Activated CD8-positive, alpha-beta T cell treated with anti-CD3 and anti-CD28 coated beads, Interleukin-2, amount 10 ng/mL, durations not matched to agents 7 days and 5 days (primary cell): Measurements from ENCODE around the gene RBM28. TPM values are rescaled to one million over a fixed set of nuclear protein-coding genes. Genes with fewer than 3 reads are reported as not detected.

ENCODE experiments used
- ATAC-seq: fragments of 150-1000 bp; cut with Tn5 transposase; one replicate; pipeline ENCODE4 v1.10.0; 2021; ENCODE audit warnings: moderate library complexity
- CTCF ChIA-PET: fragments of 350-600 bp; sonication (Branson Sonifier 250); formaldehyde crosslinking; loops from one replicate; lab custom pipeline; 2021; ENCODE audit warnings: antibody characterized with exemption; lab: Charles Lee
- POLR2A ChIA-PET: fragments of 350-600 bp; sonication (Branson Sonifier 250); formaldehyde crosslinking; loops from one replicate; lab custom pipeline; 2021; ENCODE audit warnings: antibody characterized with exemption; lab: Charles Lee
- DNase-seq: peaks from one replicate; pipeline ENCODE4 v3.0.0-alpha.2; 2020
- H3K27ac Mint-ChIP-seq: one replicate; pipeline ENCODE4 v1.8.0; 2021; ENCODE audit warnings: mild to moderate bottlenecking, mixed read lengths
- H3K27me3 Mint-ChIP-seq: one replicate; pipeline ENCODE4 v1.8.0; 2021; ENCODE audit warnings: low read depth, mixed read lengths
- H3K36me3 Mint-ChIP-seq: one replicate; pipeline ENCODE4 v1.8.0; 2021; ENCODE audit warnings: low read depth, mixed read lengths
- H3K4me1 Mint-ChIP-seq: one replicate; pipeline ENCODE4 v1.8.0; 2021; ENCODE audit warnings: low read depth, mixed read lengths
- H3K4me3 Mint-ChIP-seq: one replicate; pipeline ENCODE4 v1.8.0; 2021; ENCODE audit warnings: mild to moderate bottlenecking, mixed read lengths
- H3K9me3 Mint-ChIP-seq: one replicate; pipeline ENCODE4 v1.8.0; 2022; ENCODE audit warnings: mixed read lengths; ENCODE audit not compliant: insufficient read depth
- total RNA-seq, 2 experiments: library from RNA; stranded (reverse); gene quantifications; one replicate each; pipeline ENCODE4 v1.2.3, GENCODE V29; 2021

The RBM28 gene
- total RNA-seq, 2 experiments from 2014 or later, result 40.4 to 43.3 TPM

DNA sequence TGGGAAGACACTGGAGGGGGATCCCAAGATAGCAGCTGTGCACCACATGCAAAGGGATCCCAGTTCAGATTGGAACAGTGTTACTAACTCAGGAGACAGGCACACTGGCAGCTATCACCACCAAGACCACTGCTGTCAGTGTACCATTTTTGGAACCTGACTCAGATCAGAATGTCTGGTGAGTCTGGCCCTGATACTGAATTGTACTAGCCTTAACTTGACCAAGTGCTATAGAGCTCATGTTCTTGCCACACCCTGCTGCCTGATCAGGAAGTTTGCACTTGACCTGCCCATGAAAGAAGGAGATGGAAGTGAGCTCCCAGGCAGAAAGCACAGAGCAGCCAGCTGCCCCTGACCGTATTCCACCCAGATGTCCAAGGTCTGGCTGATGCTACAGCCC, 22.6 kb upstream of the RBM28 start:
- DNase-seq (no peak), ATAC-seq (no peak)
- Mint-ChIP-seq H3K36me3 (no peaks in the 10 kb centered on the region), H3K9me3 (no peaks in the 10 kb centered on the region), H3K4me3 (no peak overlapping the region), H3K4me1 (peaks cover 11% of the 10 kb centered on the region), H3K27me3 (peaks cover 64% of the 10 kb centered on the region), H3K27ac (no peak overlapping the region)
- ChIA-PET POLR2A (no interaction called here), CTCF (interaction anchor here (0.9 to 3.5 kb wide), 3 partner anchors 10 to 21 kb away, joined by 3 to 10 read pairs (median 4); no protein-coding TSS in a partner anchor)

GRCh38 chr7:128365432-128365831, 21.7 kb upstream of the RBM28 start:
- Mint-ChIP-seq H3K36me3 (no peaks in the 10 kb centered on the region), H3K4me3 (no peak overlapping the region), H3K9me3 (no peaks in the 10 kb centered on the region), H3K4me1 (peaks cover 16% of the 10 kb centered on the region), H3K27me3 (peaks cover 66% of the 10 kb centered on the region), H3K27ac (no peak overlapping the region)
- no peak for DNase-seq
- POLR2A ChIA-PET, result no interaction called here
- no peak for ATAC-seq
- CTCF ChIA-PET, result interaction anchor here (1.3 to 3.5 kb wide), 2 partner anchors 17 to 22 kb away, joined by 4 to 10 read pairs; no protein-coding TSS in a partner anchor

DNA sequence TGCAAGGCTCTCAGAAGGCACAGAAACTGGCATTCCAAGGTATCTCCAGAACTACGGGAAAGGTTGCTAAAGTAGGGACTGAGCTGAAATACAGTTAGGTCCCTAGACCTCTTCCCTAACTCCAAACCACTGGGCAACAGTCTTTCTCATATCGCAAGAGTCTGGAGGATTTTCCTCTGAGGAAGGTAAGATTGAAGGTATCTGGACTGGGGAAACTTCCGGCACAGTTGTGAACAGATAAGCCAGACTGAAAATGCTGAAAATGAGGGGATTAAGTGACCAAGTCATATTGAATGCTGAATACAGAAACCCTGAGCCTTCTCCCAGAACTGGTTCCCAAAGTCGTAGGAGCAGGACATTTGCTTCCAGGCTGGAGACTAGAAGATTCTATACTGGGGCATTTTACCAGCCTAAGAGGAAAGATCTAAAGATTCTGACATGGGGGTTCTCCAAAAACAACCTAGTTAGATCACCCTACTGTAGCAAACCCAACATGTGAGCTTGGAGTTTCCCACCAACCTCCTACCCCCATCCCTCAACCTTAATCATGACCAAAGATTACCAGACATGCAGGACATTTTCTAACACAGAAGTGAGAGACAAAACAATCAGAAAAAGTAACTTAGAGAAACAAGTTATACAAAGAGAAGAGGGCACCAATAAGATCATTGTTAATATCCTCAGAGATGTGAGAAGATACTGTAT, 20.6 kb upstream of the RBM28 start:
- Mint-ChIP-seq H3K4me1 (peaks cover 16% of the 10 kb centered on the region), H3K27me3 (peaks cover 69% of the 10 kb centered on the region), H3K9me3 (no peaks in the 10 kb centered on the region), H3K36me3 (no peaks in the 10 kb centered on the region), H3K27ac (no peak overlapping the region), H3K4me3 (no peak overlapping the region)
- POLR2A ChIA-PET, result no interaction called here
- CTCF ChIA-PET, result interaction anchor here (1.3 kb wide), 1 partner anchor 18 kb away, joined by 4 read pairs; no protein-coding TSS in a partner anchor
- no peak for ATAC-seq
- DNase-seq, result no peak

GRCh38 chr7:128363261-128363721, 19.6 kb upstream of the RBM28 start:
- peaks cover 16% of the 10 kb centered on the region for H3K4me1 Mint-ChIP-seq
- H3K9me3 Mint-ChIP-seq, result no peaks in the 10 kb centered on the region
- no peak for DNase-seq
- no peak for ATAC-seq
- CTCF ChIA-PET, result interaction anchor here (0.7 to 1.9 kb wide), 3 partner anchors 16 to 41 kb away, joined by 3 to 6 read pairs (median 4); partner anchors contain the start of gene RBM28
- POLR2A ChIA-PET, result interaction anchor here (1.2 kb wide), 1 partner anchor 16 kb away, joined by 4 read pairs; no protein-coding TSS in a partner anchor
- no peak overlapping the region for H3K4me3 Mint-ChIP-seq
- peaks cover 71% of the 10 kb centered on the region for H3K27me3 Mint-ChIP-seq
- no peak overlapping the region for H3K27ac Mint-ChIP-seq
- H3K36me3 Mint-ChIP-seq, result no peaks in the 10 kb centered on the region

DNA sequence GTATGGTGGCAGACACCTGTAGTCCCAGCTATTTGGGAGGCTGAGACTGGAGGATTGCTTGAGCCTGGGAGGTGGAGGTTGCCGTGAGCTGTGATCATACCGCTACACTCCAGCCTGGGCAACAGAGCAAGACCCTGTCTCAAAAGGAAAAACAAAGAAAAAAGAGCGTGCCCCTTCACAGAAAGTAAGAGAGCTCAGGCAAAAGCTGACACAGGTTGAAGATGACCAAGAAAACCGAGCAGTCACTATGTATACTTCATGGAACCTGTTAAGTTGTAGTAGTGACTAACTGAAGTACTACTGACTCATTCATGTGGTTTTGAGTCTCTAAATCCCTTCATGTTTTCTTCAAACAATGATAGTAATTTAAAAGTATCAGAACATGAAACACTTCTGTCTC, 19.0 kb upstream of the RBM28 start:
- DNase-seq (no peak), ATAC-seq (no peak)
- peaks cover 71% of the 10 kb centered on the region for H3K27me3 Mint-ChIP-seq
- no peaks in the 10 kb centered on the region for H3K9me3 Mint-ChIP-seq
- no peaks in the 10 kb centered on the region for H3K36me3 Mint-ChIP-seq
- no peak overlapping the region for H3K27ac Mint-ChIP-seq
- no peak overlapping the region for H3K4me3 Mint-ChIP-seq
- H3K4me1 Mint-ChIP-seq, result peaks cover 16% of the 10 kb centered on the region
- CTCF ChIA-PET, result interaction anchor here (0.7 to 1.9 kb wide), 6 partner anchors 15 to 56 kb away, joined by 3 to 6 read pairs (median 4); partner anchors contain the start of gene RBM28
- POLR2A ChIA-PET, result interaction anchor here (1.2 kb wide), 1 partner anchor 16 kb away, joined by 4 read pairs; no protein-coding TSS in a partner anchor

GRCh38 chr7:128361411-128362379, 18.0 kb upstream of the RBM28 start, which contains the start of gene PRRT4:
Gene PRRT4, minus strand, starts transcription at chr7:128361690.
- H3K27me3 Mint-ChIP-seq, result peaks cover 65% of the 10 kb centered on the region
- POLR2A ChIA-PET, result interaction anchor here (0.6 to 1.2 kb wide), 2 partner anchors 15 to 18 kb away, joined by 3 to 4 read pairs; partner anchors contain the start of gene RBM28
- ATAC-seq, result peak; percentile 86

DNA sequence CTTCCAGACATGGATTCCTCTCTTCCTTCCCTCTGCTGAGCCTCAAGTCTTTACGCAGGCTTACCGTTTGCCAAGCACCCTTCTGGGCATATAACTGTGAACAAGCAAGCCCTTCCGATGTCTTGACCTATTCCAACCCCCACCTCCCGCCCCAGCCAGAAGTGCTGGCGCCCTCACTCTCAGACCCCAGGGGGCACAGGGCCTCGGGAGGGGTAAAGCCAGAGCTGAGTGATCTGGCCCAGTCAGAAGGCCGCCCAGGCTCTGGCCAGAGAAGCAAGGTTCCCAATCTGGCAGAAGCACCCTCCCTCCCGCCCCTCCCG, 16.6 kb upstream of the RBM28 start:
- no peak overlapping the region for H3K4me3 Mint-ChIP-seq
- H3K9me3 Mint-ChIP-seq, result no peaks in the 10 kb centered on the region
- H3K4me1 Mint-ChIP-seq, result peaks cover 22% of the 10 kb centered on the region
- no peak overlapping the region for H3K27ac Mint-ChIP-seq
- ChIA-PET CTCF (no interaction called here), POLR2A (interaction anchor here (0.5 to 0.6 kb wide), 2 partner anchors 54 to 922 kb away, joined by 3 read pairs; no protein-coding TSS in a partner anchor)
- no peaks in the 10 kb centered on the region for H3K36me3 Mint-ChIP-seq
- ATAC-seq (no peak), DNase-seq (no peak)
- peaks cover 53% of the 10 kb centered on the region for H3K27me3 Mint-ChIP-seq

More at GRCh38 chr7:128361411-128362379, 18.0 kb upstream of the RBM28 start, which contains the start of gene PRRT4:
- DNase-seq, result peak; percentile 43
- Mint-ChIP-seq H3K27ac (no peak within 1 kb of the TSS), H3K4me3 (peak within 1 kb of the TSS; percentile 71), H3K4me1 (peaks cover 16% of the 10 kb centered on the region), H3K9me3 (no peaks in the 10 kb centered on the region), H3K36me3 (no peaks in the 10 kb centered on the region)
- CTCF ChIA-PET, result interaction anchor here (1.0 to 1.9 kb wide), 5 partner anchors 14 to 55 kb away, joined by 3 to 6 read pairs (median 4); no protein-coding TSS in a partner anchor

DNA sequence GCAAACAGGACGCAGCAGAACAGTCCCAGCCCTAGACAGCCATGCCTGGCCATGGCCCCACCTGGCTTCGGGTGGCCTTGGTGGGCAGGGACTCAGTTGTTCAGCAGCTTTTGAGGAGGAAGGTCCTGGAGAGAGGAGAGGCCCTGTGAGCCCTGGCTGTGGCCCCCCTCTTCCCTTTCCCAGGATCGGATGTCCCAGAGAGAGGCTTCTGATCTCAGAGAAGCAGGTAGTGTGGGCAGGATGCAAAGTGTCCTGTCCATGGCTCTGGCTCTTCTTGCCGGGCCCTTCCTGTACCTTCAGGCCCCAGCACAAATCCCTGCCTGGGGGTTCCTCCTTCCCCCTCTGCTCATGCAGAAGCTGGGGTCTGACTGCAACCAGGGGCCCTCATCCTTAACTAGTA, 16.2 kb upstream of the RBM28 start:
- Mint-ChIP-seq H3K9me3 (no peaks in the 10 kb centered on the region), H3K4me3 (no peak overlapping the region), H3K4me1 (peaks cover 23% of the 10 kb centered on the region), H3K27me3 (peaks cover 54% of the 10 kb centered on the region), H3K27ac (no peak overlapping the region), H3K36me3 (no peaks in the 10 kb centered on the region)
- POLR2A ChIA-PET, result interaction anchor here (0.5 kb wide), 1 partner anchor 923 kb away, joined by 3 read pairs; no protein-coding TSS in a partner anchor
- CTCF ChIA-PET, result interaction anchor here (2.9 kb wide), 1 partner anchor 28 kb away, joined by 14 read pairs; no protein-coding TSS in a partner anchor
- no peak for ATAC-seq
- DNase-seq, result no peak

- DNase-seq (no peak), ATAC-seq (no peak)
- ChIA-PET CTCF (interaction anchor here (2.9 kb wide), 1 partner anchor 28 kb away, joined by 14 read pairs; no protein-coding TSS in a partner anchor), POLR2A (no interaction called here)
- Mint-ChIP-seq H3K36me3 (no peaks in the 10 kb centered on the region), H3K4me1 (peaks cover 23% of the 10 kb centered on the region), H3K27me3 (peaks cover 55% of the 10 kb centered on the region), H3K27ac (no peak overlapping the region), H3K9me3 (no peaks in the 10 kb centered on the region), H3K4me3 (no peak overlapping the region)
Measured at GRCh38 chr7:128359336-128359735, 15.6 kb upstream of the RBM28 start.

- peaks cover 23% of the 10 kb centered on the region for H3K4me1 Mint-ChIP-seq
- no peak overlapping the region for H3K4me3 Mint-ChIP-seq
- no peak overlapping the region for H3K27ac Mint-ChIP-seq
- no peak for ATAC-seq
- ChIA-PET POLR2A (interaction anchor here (0.9 kb wide), 1 partner anchor 11 kb away, joined by 3 read pairs; no protein-coding TSS in a partner anchor), CTCF (interaction anchor here (0.6 to 2.9 kb wide), 5 partner anchors 11 to 69 kb away, joined by 3 to 14 read pairs (median 3); no protein-coding TSS in a partner anchor)
- H3K27me3 Mint-ChIP-seq, result peaks cover 52% of the 10 kb centered on the region
- H3K36me3 Mint-ChIP-seq, result no peaks in the 10 kb centered on the region
- DNase-seq, result no peak
- no peaks in the 10 kb centered on the region for H3K9me3 Mint-ChIP-seq
Measured at GRCh38 chr7:128358233-128358632, 14.5 kb upstream of the RBM28 start.

- Mint-ChIP-seq H3K4me3 (no peak overlapping the region), H3K36me3 (no peaks in the 10 kb centered on the region), H3K4me1 (peaks cover 18% of the 10 kb centered on the region), H3K9me3 (no peaks in the 10 kb centered on the region), H3K27ac (no peak overlapping the region), H3K27me3 (peaks cover 49% of the 10 kb centered on the region)
- ATAC-seq (no peak), DNase-seq (no peak)
- ChIA-PET CTCF (interaction anchor here (1.6 to 2.9 kb wide), 3 partner anchors 10 to 30 kb away, joined by 8 to 14 read pairs (median 10); no protein-coding TSS in a partner anchor), POLR2A (interaction anchor here (0.9 kb wide), 1 partner anchor 10 kb away, joined by 3 read pairs; no protein-coding TSS in a partner anchor)
Measured at GRCh38 chr7:128357217-128357613, 13.5 kb upstream of the RBM28 start.
